ENCODE results near the gene PLSCR3. TPM values are rescaled to one million over a fixed set of nuclear protein-coding genes. Genes with fewer than 3 reads are reported as not detected.

The PLSCR3 gene
- polyA plus RNA-seq, 1 experiment, result 76.1 TPM

- DNase-seq (ENCODE audit: low read depth), result no peak
- no peak overlapping the region for H3K4me3 ChIP-seq (ENCODE audit: low read depth, low read length)
- POLR2A ChIA-PET, result no interaction called here
- TF ChIP-seq CTCF (IDR thresholded peaks at IDR 0.05; ENCODE audit: insufficient read depth, low read depth, low read length), result no peak
- H3K36me3 ChIP-seq (ENCODE audit: control insufficient read depth, insufficient read depth, low read length), result peaks cover 11% of the 10 kb centered on the region
- CTCF ChIA-PET, result no interaction called here
- no peaks in the 10 kb centered on the region for H3K27me3 ChIP-seq (ENCODE audit: control insufficient read depth, insufficient read depth, low read length)
Measured at GRCh38 chr17:7409716-7410115, 15.4 kb upstream of the PLSCR3 start.

GRCh38 chr17:7408863-7409262 is 14.5 kb upstream of the PLSCR3 start:
- CTCF ChIA-PET, result no interaction called here
- Histone ChIP-seq H3K4me3 (ENCODE audit: low read depth, low read length) (no peak overlapping the region), H3K27me3 (ENCODE audit: control insufficient read depth, insufficient read depth, low read length) (no peaks in the 10 kb centered on the region), H3K36me3 (ENCODE audit: control insufficient read depth, insufficient read depth, low read length) (peaks cover 11% of the 10 kb centered on the region)
- TF ChIP-seq CTCF (IDR thresholded peaks at IDR 0.05; ENCODE audit: insufficient read depth, low read depth, low read length), result no peak
- POLR2A ChIA-PET, result no interaction called here
- DNase-seq (ENCODE audit: low read depth), result no peak

- no peak for TF ChIP-seq CTCF (IDR thresholded peaks at IDR 0.05; ENCODE audit: insufficient read depth, low read depth, low read length)
- CTCF ChIA-PET, result no interaction called here
- Histone ChIP-seq H3K36me3 (ENCODE audit: control insufficient read depth, insufficient read depth, low read length) (peaks cover 11% of the 10 kb centered on the region), H3K27me3 (ENCODE audit: control insufficient read depth, insufficient read depth, low read length) (no peaks in the 10 kb centered on the region), H3K4me3 (ENCODE audit: low read depth, low read length) (no peak overlapping the region)
- POLR2A ChIA-PET, result no interaction called here
- DNase-seq (ENCODE audit: low read depth), result no peak
Measured at GRCh38 chr17:7408252-7408727, 14.0 kb upstream of the PLSCR3 start.

GRCh38 chr17:7407485-7408251 is 13.3 kb upstream of the PLSCR3 start, which contains the start of gene NLGN2:
Gene NLGN2 (plus strand): TSS chr17:7407845. CDS start chr17:7408256, 411 bp downstream.
- Histone ChIP-seq H3K4me3 (ENCODE audit: low read depth, low read length) (no peak within 1 kb of the TSS), H3K36me3 (ENCODE audit: control insufficient read depth, insufficient read depth, low read length) (peaks cover 11% of the 10 kb centered on the region), H3K27me3 (ENCODE audit: control insufficient read depth, insufficient read depth, low read length) (no peaks in the 10 kb centered on the region)
- no peak for TF ChIP-seq CTCF (IDR thresholded peaks at IDR 0.05; ENCODE audit: insufficient read depth, low read depth, low read length)
- ChIA-PET POLR2A (no interaction called here), CTCF (interaction anchor here (2.2 kb wide), 1 partner anchor 29 kb away, joined by 11 read pairs; no protein-coding TSS in a partner anchor)
- DNase-seq (ENCODE audit: low read depth), result no peak

GRCh38 chr17:7407082-7407481 is 12.8 kb upstream of the PLSCR3 start:
- no peak overlapping the region for H3K4me3 ChIP-seq (ENCODE audit: low read depth, low read length)

More at GRCh38 chr17:7407082-7407481, 12.8 kb upstream of the PLSCR3 start:
- POLR2A ChIA-PET, result no interaction called here
- CTCF ChIA-PET, result interaction anchor here (2.2 kb wide), 1 partner anchor 30 kb away, joined by 11 read pairs; no protein-coding TSS in a partner anchor
- DNase-seq (ENCODE audit: low read depth), result no peak
- Histone ChIP-seq H3K36me3 (ENCODE audit: control insufficient read depth, insufficient read depth, low read length) (peaks cover 11% of the 10 kb centered on the region), H3K27me3 (ENCODE audit: control insufficient read depth, insufficient read depth, low read length) (no peaks in the 10 kb centered on the region)
- no peak for TF ChIP-seq CTCF (IDR thresholded peaks at IDR 0.05; ENCODE audit: insufficient read depth, low read depth, low read length)

All from BJ (cell line).